Sigmoid colon (tissue), 7 donors: ENCODE results near the gene POLR2C. TPM values are rescaled to one million over a fixed set of nuclear protein-coding genes. Genes with fewer than 3 reads are reported as not detected.

ENCODE experiments used
- DNase-seq: peaks from one replicate; pipeline ENCODE4 v3.0.0-alpha.2; 2019
- H3K27ac ChIP-seq, 4 donors: fragments of 200-600 bp; sonication (generic); one replicate each; pipeline ENCODE4 v1.5.1; 2016 to 2019; ENCODE audit warnings: mild to moderate bottlenecking in 1 of 4
- H3K27me3 ChIP-seq, 3 donors: fragments of 200-600 bp; sonication (generic); one replicate each; pipeline ENCODE4 v1.5.1; 2019; ENCODE audit warnings: mild to moderate bottlenecking in 1 of 3
- H3K36me3 ChIP-seq, 4 donors: fragments of 200-600 bp; sonication (generic); one replicate each; pipeline ENCODE4 v1.5.1; 2016 to 2019
- H3K4me1 ChIP-seq, 4 donors: fragments of 200-600 bp; sonication (generic); one replicate each; pipeline ENCODE4 v1.5.1; 2017 to 2019
- H3K4me3 ChIP-seq, 4 donors: fragments of 200-600 bp; sonication (generic); one replicate each; pipeline ENCODE4 v1.5.1; 2017 to 2019; ENCODE audit warnings: mild to moderate bottlenecking in 2 of 4, moderate library complexity in 1 of 4
- H3K9me3 ChIP-seq, 4 donors: fragments of 200-600 bp in 3 of 4; sonication (generic) in 3 of 4; one replicate each; pipeline versions ENCODE4 v1.5.1 to v1.6.1; 2013 to 2019
- EP300 ChIP-seq, 4 donors: sonication (generic); formaldehyde crosslinking; IDR thresholded peaks; one replicate each; pipeline ENCODE4 v1.6.1; 2017; ENCODE audit warnings: antibody characterized with exemption in 4 of 4
- POLR2A ChIP-seq, 2 donors: fragments of 450-650 bp; IDR thresholded peaks; one replicate each; pipeline ENCODE4 v1.6.1; 2016; ENCODE audit warnings: antibody characterized with exemption in 2 of 2, mild to moderate bottlenecking in 2 of 2, moderate library complexity in 2 of 2
- POLR2AphosphoS5 ChIP-seq, 4 donors: sonication (generic); formaldehyde crosslinking; IDR thresholded peaks; one replicate each; pipeline ENCODE4 v1.6.1; 2017; ENCODE audit warnings: antibody characterized with exemption in 4 of 4
- WGBS, 2 donors: extraction: QIAGEN DNeasy Blood & Tissue Kit; methylation state at CpG; one replicate each; pipeline ENCODE4 v1.1.7; 2013; 5-methylcytosine and 5-hydroxymethylcytosine counted together
- intact Hi-C: fragments of 100-400 bp; cut with DNase I; formaldehyde crosslinking; loops from one replicate; pipeline ENCODE4 v1.15.1; 2023
- polyA plus RNA-seq, 3 donors: library from polyadenylated mRNA; stranded (reverse); fragments of 200-250 nt; gene quantifications; one replicate each; pipeline ENCODE4 v1.2.3, GENCODE V29; 2013
- total RNA-seq, 4 donors: library from RNA; depleted of rRNA; stranded (reverse); fragments of >200 nt; gene quantifications; one replicate each; pipeline ENCODE4 v1.1.0, GENCODE V29; 2016
- TF ChIP-seq, protein P1 (sequence below), 4 experiments: fragments of 450-650 bp in 3 of 4; fragments of 200-600 bp in 1 of 4; IDR thresholded peaks; one replicate each; pipeline ENCODE4 v1.5.1; 2016 to 2019; ENCODE audit warnings: antibody characterized with exemption in 4 of 4, mild to moderate bottlenecking in 3 of 4, moderate library complexity in 2 of 4
- donor health status: healthy with polysubstance abuse.
- donor health status: Bipolar disorder and iron deficiency.
- donor health status: healthy.

The POLR2C gene
- total and polyA plus RNA-seq, 7 donors, result 52.3 to 141 (median 77.7) TPM

DNA sequence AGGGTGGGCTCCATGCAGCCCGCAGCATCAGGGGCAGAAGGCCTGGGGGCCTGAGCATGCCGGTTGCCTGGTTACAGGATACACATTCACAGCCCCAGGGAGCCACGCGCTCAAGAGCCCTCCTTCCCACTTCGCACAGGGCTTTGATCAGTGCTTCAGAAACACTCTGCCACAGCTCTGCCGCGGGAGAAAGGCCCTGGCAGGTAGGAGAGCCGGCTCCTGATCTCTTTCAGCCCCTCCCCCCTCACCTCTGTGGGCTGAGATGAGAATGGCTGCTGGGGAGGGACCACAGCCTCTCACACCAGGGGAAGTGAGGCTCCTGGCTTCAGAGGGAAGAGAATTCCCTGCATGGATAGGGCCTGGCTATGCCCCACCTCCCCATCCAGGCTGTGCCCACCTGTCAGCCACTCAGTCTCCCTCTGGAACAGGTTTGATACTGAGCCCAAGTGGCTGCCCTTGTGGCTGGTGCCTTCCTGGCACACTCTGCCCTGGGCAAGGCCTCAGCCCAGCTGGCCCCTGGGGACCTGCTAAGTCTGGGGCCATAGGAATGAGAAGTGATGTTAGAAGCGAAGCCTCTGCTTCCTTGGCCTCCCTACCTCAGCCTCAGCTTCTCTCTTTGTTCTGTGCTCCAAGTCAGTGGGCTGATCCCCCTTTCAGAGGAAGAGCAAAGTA is 15.2 kb downstream of the POLR2C start:
- H3K4me1 ChIP-seq, result peaks cover 0 to 21% (median 19%) of the 10 kb centered on the region in 4 donors

DNA sequence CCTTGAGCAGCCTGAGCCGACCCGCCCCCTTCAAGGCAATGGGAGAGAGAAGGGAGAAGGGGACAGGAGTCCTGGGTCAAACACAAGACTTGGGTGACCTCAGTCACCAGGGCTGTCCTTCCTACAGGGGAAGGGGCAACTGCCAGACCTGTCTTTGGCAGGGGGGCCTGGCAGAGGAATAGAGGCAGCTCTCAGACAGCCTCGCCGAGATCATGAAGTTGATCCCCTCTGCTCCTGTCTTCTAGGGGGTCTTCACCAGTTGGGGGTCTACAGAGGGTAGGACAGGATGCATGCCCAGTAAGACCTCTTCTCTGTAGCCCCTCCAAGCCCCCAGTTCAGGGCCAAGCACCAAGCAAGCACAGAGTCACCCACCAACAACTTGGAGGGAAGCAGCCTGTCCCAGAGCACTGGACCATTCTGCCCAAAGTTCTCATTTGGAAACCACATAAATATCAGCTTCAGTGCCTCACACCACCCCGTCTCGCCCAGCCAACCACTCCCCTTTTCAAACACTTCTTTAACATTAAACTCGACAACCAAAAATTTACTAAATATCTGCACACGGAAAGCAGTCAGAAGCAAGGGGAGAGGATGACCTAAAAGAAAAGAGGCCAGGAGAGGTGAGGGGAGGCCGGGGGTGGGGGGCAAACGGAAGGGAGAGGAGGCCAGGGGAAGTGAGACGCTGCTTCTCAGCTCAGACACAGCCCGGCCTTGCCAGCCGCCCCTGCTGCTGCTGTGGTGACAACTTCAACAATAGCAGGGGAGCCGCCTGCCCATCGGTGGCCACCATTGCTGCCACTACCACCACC is 16.1 kb downstream of the POLR2C start:
- Histone ChIP-seq H3K27me3 (no peaks in the 10 kb centered on the region), H3K4me1 (peaks cover 0 to 21% (median 19%) of the 10 kb centered on the region in 4 donors), H3K9me3 (no peaks in the 10 kb centered on the region), H3K4me3 (peak overlapping the region; percentile 16 to 45 (median 38)), H3K27ac (peak overlapping the region in 1 of 4 donors; percentile 42), H3K36me3 (peaks cover 0 to 12% (median 0%) of the 10 kb centered on the region in 4 donors)
- intact Hi-C loops, result no loop called here
- DNase-seq, result no peak
- TF ChIP-seq, protein P1, sequence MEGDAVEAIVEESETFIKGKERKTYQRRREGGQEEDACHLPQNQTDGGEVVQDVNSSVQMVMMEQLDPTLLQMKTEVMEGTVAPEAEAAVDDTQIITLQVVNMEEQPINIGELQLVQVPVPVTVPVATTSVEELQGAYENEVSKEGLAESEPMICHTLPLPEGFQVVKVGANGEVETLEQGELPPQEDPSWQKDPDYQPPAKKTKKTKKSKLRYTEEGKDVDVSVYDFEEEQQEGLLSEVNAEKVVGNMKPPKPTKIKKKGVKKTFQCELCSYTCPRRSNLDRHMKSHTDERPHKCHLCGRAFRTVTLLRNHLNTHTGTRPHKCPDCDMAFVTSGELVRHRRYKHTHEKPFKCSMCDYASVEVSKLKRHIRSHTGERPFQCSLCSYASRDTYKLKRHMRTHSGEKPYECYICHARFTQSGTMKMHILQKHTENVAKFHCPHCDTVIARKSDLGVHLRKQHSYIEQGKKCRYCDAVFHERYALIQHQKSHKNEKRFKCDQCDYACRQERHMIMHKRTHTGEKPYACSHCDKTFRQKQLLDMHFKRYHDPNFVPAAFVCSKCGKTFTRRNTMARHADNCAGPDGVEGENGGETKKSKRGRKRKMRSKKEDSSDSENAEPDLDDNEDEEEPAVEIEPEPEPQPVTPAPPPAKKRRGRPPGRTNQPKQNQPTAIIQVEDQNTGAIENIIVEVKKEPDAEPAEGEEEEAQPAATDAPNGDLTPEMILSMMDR (IDR thresholded peaks at IDR 0.05), result no peak
- TF ChIP-seq POLR2A (IDR thresholded peaks at IDR 0.05) (no peak), POLR2AphosphoS5 (IDR thresholded peaks at IDR 0.05) (no peak), EP300 (IDR thresholded peaks at IDR 0.05) (no peak)
- 40 to 48% methylated on average over 15 of the region's 15 CpGs for WGBS, 2 donors

More for the DNA sequence above, 15.2 kb downstream of the POLR2C start:
- Histone ChIP-seq H3K27me3 (no peaks in the 10 kb centered on the region), H3K27ac (no peak overlapping the region), H3K36me3 (peaks cover 0 to 22% (median 2%) of the 10 kb centered on the region in 4 donors), H3K4me3 (no peak overlapping the region), H3K9me3 (no peaks in the 10 kb centered on the region)
- TF ChIP-seq POLR2AphosphoS5 (IDR thresholded peaks at IDR 0.05) (no peak), EP300 (IDR thresholded peaks at IDR 0.05) (no peak), POLR2A (IDR thresholded peaks at IDR 0.05) (no peak)
- TF ChIP-seq, protein P1 (IDR thresholded peaks at IDR 0.05), result no peak
- intact Hi-C loops, result no loop called here
- WGBS, 2 donors, result 65 to 79% methylated on average over 9 of the region's 9 CpGs
- no peak for DNase-seq

DNA sequence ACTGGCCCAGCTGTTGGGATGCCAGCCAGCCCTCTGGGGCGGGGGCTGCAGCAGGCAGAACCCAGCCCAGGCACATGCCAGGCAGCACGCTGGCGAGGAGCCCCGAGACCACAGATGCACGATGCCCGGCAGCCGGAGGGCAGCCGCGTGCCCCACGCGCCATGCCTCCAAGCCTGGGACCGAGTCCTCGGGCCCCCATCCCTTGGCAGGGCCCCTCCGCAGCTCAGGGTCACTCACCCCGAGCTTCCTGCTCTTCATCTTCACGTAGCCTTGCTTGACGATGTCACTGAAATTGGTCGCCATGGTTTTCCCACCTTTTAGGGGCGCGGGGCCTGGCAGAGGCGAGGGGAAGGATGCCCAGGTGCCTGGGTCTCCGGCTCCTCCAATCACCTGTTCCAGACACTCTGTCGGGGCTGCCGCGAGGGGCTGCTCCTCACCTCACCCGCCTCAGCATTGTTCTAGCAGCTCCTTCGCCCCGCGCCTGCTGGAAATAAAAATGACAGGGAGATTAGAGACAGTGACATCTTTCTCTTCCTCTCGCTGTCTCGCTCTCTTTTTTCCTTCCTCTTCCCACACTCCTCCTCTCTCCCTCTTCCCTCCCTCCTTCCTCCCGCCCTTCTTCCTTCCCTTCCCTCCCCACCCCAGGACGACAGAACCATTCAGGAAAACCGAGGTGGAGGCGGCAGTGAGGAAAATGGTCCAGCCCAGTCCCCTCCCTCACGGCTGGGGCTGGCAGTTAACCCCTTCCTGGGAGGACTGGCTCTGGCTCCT is 16.9 kb downstream of the POLR2C start:
- TF ChIP-seq EP300 (IDR thresholded peaks at IDR 0.05) (no peak), POLR2AphosphoS5 (IDR thresholded peaks at IDR 0.05) (no peak), POLR2A (IDR thresholded peaks at IDR 0.05) (no peak)
- TF ChIP-seq, protein P1 (IDR thresholded peaks at IDR 0.05), result no peak
- 8 to 29% methylated on average over 36 of the region's 36 CpGs for WGBS, 2 donors
- no peaks in the 10 kb centered on the region for H3K27me3 ChIP-seq
- H3K4me1 ChIP-seq, result peaks cover 0 to 21% (median 19%) of the 10 kb centered on the region in 4 donors
- intact Hi-C loops, result no loop called here
- DNase-seq, result no peak
- no peaks in the 10 kb centered on the region for H3K9me3 ChIP-seq
- peak overlapping the region; percentile 19 to 60 (median 34) for H3K27ac ChIP-seq
- H3K4me3 ChIP-seq, result peak overlapping the region; percentile 16 to 45 (median 38)
- H3K36me3 ChIP-seq, result peaks cover 0 to 4% (median 0%) of the 10 kb centered on the region in 4 donors

DNA sequence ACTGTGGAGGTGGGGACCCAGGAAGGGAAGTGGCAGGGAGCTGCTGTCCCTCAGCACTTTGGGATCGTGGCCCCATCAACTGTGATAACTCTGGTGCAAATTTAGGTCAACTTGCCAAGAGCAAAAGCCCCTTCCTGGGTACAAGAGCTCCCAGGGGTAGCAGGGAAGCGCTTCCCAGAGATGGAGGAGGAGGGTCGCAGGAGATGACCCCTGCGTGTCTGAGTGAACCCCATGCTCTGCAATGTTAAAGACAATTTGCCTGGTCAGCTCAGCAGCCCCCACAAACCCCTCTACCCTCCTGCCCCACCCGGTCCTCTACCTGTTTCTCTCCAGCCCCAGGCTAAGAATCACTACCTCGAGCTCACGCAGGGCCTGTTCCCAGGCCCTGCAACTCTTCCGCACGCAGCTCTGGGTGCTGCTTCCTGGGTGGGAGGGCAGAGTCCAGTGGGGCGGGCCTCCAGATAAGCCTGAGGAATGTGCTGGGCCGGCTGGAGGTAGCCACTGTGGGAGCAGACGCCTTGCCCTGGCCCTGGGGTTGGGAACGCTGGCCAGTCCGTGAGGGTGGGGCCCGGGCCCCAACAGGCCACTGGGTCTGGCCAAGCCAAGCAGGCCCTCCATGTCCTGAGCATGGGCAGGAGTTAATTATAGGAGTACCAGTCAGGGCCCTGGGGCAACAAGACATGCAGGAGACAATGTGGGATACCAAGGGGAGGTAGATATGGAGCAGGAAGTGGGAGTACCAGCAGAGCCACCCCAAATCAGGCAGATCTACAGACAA is 17.7 kb downstream of the POLR2C start:
- Histone ChIP-seq H3K4me3 (peak overlapping the region; percentile 16 to 45 (median 38)), H3K27ac (peak overlapping the region; percentile 19 to 60 (median 34)), H3K4me1 (peaks cover 0 to 25% (median 21%) of the 10 kb centered on the region in 4 donors), H3K9me3 (no peaks in the 10 kb centered on the region), H3K36me3 (no peaks in the 10 kb centered on the region), H3K27me3 (no peaks in the 10 kb centered on the region)
- DNase-seq, result peak; percentile 83
- WGBS, 2 donors, result 13 to 53% methylated on average over 15 of the region's 15 CpGs
- intact Hi-C loops, result no loop called here
- TF ChIP-seq POLR2A (IDR thresholded peaks at IDR 0.05) (no peak), EP300 (IDR thresholded peaks at IDR 0.05) (no peak), POLR2AphosphoS5 (IDR thresholded peaks at IDR 0.05) (no peak)
- TF ChIP-seq, protein P1 (IDR thresholded peaks at IDR 0.05), result no peak
